GM10248 (cell line): ENCODE measurements around the gene NOP16.

Source experiments
- CTCF ChIA-PET: fragments of 300-600 bp; sonication (Branson Sonifier 250); formaldehyde crosslinking; extraction: SDS; loops from one replicate; lab custom pipeline; 2021; ENCODE audit warnings: antibody characterized with exemption; lab: Yijun Ruan, JAX
- POLR2A ChIA-PET: fragments of 350-650 bp; sonication (Branson Sonifier 250); formaldehyde crosslinking; extraction: SDS; loops from one replicate; lab custom pipeline; 2020; ENCODE audit warnings: antibody characterized with exemption; lab: Yijun Ruan, JAX
- DNase-seq: peaks from one replicate; pipeline ENCODE4 v3.0.0; 2012; ENCODE audit errors: extremely low spot score
- CTCF ChIP-seq: IDR thresholded peaks from 2 replicates; pipeline ENCODE4 v1.5.1; 2012; ENCODE audit warnings: mild to moderate bottlenecking, low read depth; ENCODE audit errors: extremely low read depth, missing control alignments, control extremely low read depth

Gene NOP16

DNA sequence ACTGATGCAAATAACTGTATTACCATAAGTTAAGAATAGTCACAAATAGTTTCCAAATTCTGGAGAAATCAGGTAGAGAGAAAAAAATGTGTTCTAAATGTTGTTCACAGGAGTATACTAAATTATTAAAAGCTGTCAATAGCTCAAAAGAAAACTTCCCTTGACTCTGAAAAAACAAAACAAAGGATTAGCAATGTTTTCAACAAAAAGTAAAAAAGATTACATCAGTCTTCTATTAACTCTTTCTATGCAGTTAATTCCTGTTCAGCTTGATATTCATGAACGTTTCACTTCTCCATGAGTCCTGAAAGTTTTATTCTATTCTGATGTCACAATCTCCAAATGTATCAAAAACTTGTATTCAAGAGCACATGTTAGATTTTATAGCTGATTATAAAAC, 37.4 kb upstream of the NOP16 start:
- ChIA-PET CTCF (interaction anchor here (0.8 to 1.7 kb wide), 3 partner anchors 9 to 152 kb away, joined by 3 to 5 read pairs (median 3); partner anchors contain the start of gene CLTB), POLR2A (no interaction called here)
- no peak for DNase-seq
- TF ChIP-seq CTCF: no peak

DNA sequence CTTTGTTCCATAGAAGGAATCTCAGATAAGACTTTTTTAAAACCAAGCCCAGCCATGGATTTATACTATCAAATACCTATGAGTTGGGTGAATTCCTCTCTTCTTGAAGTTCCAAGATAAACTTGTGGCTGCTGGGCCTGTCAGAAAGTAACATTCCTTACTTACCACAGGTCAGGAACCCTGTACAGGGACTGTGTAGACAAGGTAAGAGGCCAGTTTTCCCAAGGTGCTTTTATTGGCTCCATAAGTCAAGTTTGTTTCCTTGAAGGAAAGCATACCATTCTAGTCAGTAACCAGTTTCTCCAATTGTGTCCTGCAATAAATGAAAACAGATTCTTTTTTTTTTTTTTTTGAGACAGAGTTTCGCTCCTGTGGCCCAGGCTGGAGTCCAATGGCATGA, 36.7 kb upstream of the NOP16 start:
- TF ChIP-seq CTCF: no peak
- ChIA-PET POLR2A (no interaction called here), CTCF (interaction anchor here (1.7 kb wide), 1 partner anchor 8 kb away, joined by 5 read pairs; the partner anchor contains the start of gene CLTB)
- DNase-seq: no peak

DNA sequence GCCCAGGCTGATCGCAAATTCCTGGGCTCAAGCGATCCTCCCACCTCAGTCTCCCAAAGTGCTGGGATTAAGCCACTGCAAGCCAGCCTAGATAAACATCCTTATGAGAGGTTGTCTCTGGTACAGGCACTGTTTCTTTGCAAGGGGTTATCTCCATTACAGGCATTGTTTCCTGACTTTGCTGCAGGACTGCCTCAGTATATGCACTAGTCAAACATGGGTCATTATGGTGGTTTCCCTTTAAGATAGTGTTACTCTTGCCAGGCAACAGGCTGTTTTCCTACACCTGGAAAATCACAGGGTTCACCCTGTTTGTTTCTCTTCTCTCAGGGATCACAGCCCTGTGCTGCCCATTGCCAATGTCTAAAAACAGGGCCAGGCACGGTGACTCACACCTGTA, 35.8 kb upstream of the NOP16 start:
- ChIA-PET CTCF (interaction anchor here (2.1 kb wide), 1 partner anchor 23 kb away, joined by 7 read pairs; the partner anchor contains the start of gene FAF2), POLR2A (no interaction called here)
- DNase-seq: no peak
- no peak for TF ChIP-seq CTCF

DNA sequence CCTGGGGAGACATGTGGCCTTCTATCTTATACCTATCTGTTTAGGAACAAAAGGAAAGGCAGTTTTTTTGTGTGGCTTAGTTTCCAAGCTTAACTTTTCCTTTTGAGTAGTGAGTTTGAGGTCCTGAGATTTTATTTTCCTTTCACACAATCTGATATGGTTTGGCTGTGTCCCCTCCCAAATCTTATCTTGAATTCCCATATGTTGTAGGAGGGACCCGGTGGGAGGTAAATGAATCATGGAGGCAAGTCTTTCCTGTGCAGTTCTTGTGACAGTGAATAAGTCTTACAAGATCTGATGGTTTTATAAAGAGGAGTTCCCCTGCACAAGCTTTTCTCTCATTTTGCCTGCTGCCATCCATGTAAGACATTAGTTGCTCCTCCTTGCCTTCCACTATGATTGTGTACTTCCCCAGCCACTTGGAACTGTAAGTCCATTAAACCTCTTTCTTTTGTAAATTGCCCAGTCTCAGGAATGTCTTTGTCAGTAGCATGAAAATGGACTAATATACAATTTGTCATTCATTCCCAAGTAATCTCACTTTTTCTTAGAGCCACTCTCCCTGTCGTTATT, 32.7 kb upstream of the NOP16 start:
- no peak for TF ChIP-seq CTCF
- POLR2A ChIA-PET: no interaction called here
- no peak for DNase-seq
- CTCF ChIA-PET: interaction anchor here (0.8 to 1.8 kb wide), 2 partner anchors 27 to 30 kb away, joined by 3 to 8 read pairs; partner anchors contain the start of gene FAF2

GRCh38 chr5:176420086-176420485, 31.7 kb upstream of the NOP16 start:
- no peak for TF ChIP-seq CTCF
- ChIA-PET POLR2A (no interaction called here), CTCF (interaction anchor here (1.8 kb wide), 1 partner anchor 28 kb away, joined by 8 read pairs; the partner anchor contains the start of gene FAF2)
- no peak for DNase-seq

DNA sequence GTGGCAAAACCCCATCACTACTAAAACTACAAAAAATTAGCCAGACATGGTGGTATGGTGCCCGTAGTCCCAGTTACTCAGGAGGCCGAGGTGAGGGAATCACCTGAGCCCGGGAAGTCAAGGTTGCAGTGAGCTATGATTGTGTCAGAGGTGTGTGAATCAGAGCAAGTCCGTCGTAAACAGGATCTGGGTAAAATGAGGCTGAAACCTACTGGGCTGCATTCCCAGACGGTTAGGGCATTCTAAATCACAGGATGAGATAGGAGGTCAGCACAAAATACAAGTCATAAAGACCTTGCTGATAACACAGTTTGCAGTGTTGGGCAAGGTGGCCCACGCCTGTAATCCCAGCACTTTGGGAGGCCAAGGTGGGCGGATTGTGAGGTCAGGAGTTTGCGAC, 29.9 kb upstream of the NOP16 start:
- no peak for TF ChIP-seq CTCF
- CTCF ChIA-PET: interaction anchor here (0.9 to 4.8 kb wide), 5 partner anchors 13 to 203 kb away, joined by 3 to 33 read pairs (median 18); partner anchors contain the start of gene FAF2
- no peak for DNase-seq
- POLR2A ChIA-PET: no interaction called here
